ENCODE measurements around the gene UBTF. TPM values are rescaled to one million over a fixed set of nuclear protein-coding genes. Genes with fewer than 3 reads are reported as not detected.

Gene UBTF
- polyA plus RNA-seq, 3 donors = 6.0 to 13.1 (median 12.5) TPM

DNA sequence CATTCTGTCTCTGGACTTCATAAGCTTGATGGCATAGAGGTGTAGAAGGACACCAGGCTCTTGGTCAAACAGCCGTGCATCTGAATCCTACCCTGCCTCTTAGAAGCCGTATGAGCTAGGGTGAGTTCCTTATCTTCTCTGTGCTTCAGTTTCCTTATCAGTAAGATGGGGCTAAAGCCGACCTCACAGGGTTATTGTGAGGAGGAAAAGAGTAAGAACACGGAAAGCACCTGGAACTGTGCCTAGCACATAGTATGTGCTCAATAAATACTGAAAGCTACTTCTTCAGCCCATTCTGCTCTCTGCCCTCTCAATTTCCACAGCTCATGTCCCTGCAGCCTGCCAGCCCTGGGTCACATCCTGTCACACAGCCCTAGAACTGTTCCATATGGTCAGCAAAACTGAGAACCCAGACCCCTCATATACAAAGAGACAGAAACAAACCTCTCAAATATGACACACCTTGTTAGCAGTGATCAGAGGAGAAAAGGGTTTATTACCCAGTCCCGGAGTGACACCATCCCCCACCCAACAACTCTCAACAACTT lies 17.0 kb upstream of the UBTF start:
- H2AFZ ChIP-seq (ENCODE audit: insufficient read depth, low read depth, low read length, poor library complexity, severe bottlenecking) = no peak overlapping the region
- DNase-seq = no peak
- no peaks in the 10 kb centered on the region for H3K36me3 ChIP-seq (replicated peaks in 1 of 2; ENCODE audit: control insufficient read depth in 1 of 2, insufficient read depth in 2 of 2, low read length in 2 of 2)
- H3K9me3 ChIP-seq (replicated peaks in 1 of 2; ENCODE audit: control insufficient read depth in 1 of 2, insufficient read depth in 1 of 2, low read length in 2 of 2) = no peaks in the 10 kb centered on the region
- no peak overlapping the region for H3K4me3 ChIP-seq (replicated peaks in 1 of 3; ENCODE audit: low read depth in 2 of 3, low read length in 3 of 3)
- no peak overlapping the region for H3K4me3 Mint-ChIP-seq
- peaks cover 0 to 3% (median 0%) of the 10 kb centered on the region in 7 donors for H3K9me3 Mint-ChIP-seq
- H3K36me3 Mint-ChIP-seq = no peaks in the 10 kb centered on the region
- no peak overlapping the region for H3K4me2 ChIP-seq (replicated peaks; ENCODE audit: extremely low read depth, low read length, poor library complexity, severe bottlenecking)
- no peaks in the 10 kb centered on the region for H3K79me2 ChIP-seq (ENCODE audit: insufficient read depth, low read length)
- no peak overlapping the region for H3K27ac Mint-ChIP-seq
- H3K27me3 Mint-ChIP-seq (ENCODE audit: low read depth in 3 of 3) = peaks cover 3 to 7% (median 5%) of the 10 kb centered on the region in 3 donors
- peaks cover 0 to 3% of the 10 kb centered on the region in 2 donors for H3K4me1 ChIP-seq (ENCODE audit: control insufficient read depth in 1 of 2, insufficient read depth in 2 of 2, low read length in 2 of 2)
- H4K20me1 ChIP-seq (ENCODE audit: insufficient read depth, low read length) = no peaks in the 10 kb centered on the region
- H3K4me1 Mint-ChIP-seq = peaks cover 8% of the 10 kb centered on the region
- H3K9ac ChIP-seq (ENCODE audit: insufficient read depth, low read length, poor library complexity, severe bottlenecking) = no peak overlapping the region
- WGBS (ENCODE audit: insufficient coverage) = no CpG with 5 or more reads among the region's 5 CpGs
- TF ChIP-seq, protein P1, sequence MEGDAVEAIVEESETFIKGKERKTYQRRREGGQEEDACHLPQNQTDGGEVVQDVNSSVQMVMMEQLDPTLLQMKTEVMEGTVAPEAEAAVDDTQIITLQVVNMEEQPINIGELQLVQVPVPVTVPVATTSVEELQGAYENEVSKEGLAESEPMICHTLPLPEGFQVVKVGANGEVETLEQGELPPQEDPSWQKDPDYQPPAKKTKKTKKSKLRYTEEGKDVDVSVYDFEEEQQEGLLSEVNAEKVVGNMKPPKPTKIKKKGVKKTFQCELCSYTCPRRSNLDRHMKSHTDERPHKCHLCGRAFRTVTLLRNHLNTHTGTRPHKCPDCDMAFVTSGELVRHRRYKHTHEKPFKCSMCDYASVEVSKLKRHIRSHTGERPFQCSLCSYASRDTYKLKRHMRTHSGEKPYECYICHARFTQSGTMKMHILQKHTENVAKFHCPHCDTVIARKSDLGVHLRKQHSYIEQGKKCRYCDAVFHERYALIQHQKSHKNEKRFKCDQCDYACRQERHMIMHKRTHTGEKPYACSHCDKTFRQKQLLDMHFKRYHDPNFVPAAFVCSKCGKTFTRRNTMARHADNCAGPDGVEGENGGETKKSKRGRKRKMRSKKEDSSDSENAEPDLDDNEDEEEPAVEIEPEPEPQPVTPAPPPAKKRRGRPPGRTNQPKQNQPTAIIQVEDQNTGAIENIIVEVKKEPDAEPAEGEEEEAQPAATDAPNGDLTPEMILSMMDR (IDR thresholded peaks at IDR 0.05) = no peak
- intact Hi-C loops (cut with micrococcal nuclease) = no loop called here
- no peak overlapping the region for H3K27ac ChIP-seq (ENCODE audit: low read depth in 1 of 2, low read length in 2 of 2)
- H3K27me3 ChIP-seq (ENCODE audit: control insufficient read depth in 2 of 2, insufficient read depth in 2 of 2, low read length in 2 of 2) = no peaks in the 10 kb centered on the region

DNA sequence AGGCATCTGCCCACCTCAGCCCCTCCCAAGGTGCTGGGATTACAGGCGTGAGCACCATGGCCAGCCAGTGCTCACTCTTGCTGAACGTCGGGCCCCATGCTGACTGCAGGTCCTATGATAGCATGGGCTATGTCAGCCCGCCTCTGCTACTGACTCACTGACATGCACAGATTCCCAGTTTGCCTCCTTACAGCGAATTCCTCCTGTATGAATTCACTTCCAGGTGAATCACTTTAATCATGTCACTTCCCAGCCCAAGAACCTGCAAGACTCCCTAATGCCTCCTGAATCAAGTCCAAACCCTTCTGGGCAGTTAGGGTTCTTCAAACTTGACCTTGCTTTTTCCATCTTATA lies 16.1 kb upstream of the UBTF start:
- H3K27ac ChIP-seq (ENCODE audit: low read depth in 1 of 2, low read length in 2 of 2) = no peak overlapping the region
- no peak overlapping the region for H3K4me3 Mint-ChIP-seq
- no peak overlapping the region for H3K9ac ChIP-seq (ENCODE audit: insufficient read depth, low read length, poor library complexity, severe bottlenecking)
- TF ChIP-seq, protein P1 (IDR thresholded peaks at IDR 0.05) = no peak
- peaks cover 0 to 3% (median 0%) of the 10 kb centered on the region in 7 donors for H3K9me3 Mint-ChIP-seq
- no peaks in the 10 kb centered on the region for H3K27me3 ChIP-seq (ENCODE audit: control insufficient read depth in 2 of 2, insufficient read depth in 2 of 2, low read length in 2 of 2)
- no peaks in the 10 kb centered on the region for H3K9me3 ChIP-seq (replicated peaks in 1 of 2; ENCODE audit: control insufficient read depth in 1 of 2, insufficient read depth in 1 of 2, low read length in 2 of 2)
- no peak overlapping the region for H3K27ac Mint-ChIP-seq
- H3K4me1 ChIP-seq (ENCODE audit: control insufficient read depth in 1 of 2, insufficient read depth in 2 of 2, low read length in 2 of 2) = no peaks in the 10 kb centered on the region
- H3K4me1 Mint-ChIP-seq = peaks cover 4% of the 10 kb centered on the region
- H3K4me2 ChIP-seq (replicated peaks; ENCODE audit: extremely low read depth, low read length, poor library complexity, severe bottlenecking) = no peak overlapping the region
- WGBS (ENCODE audit: insufficient coverage) = 99% methylated on average over 5 of the region's 5 CpGs
- no peak for DNase-seq
- H3K4me3 ChIP-seq (replicated peaks in 1 of 3; ENCODE audit: low read depth in 2 of 3, low read length in 3 of 3) = no peak overlapping the region
- H3K36me3 Mint-ChIP-seq = no peaks in the 10 kb centered on the region
- intact Hi-C loops (cut with micrococcal nuclease) = no loop called here
- H3K79me2 ChIP-seq (ENCODE audit: insufficient read depth, low read length) = no peaks in the 10 kb centered on the region
- H3K27me3 Mint-ChIP-seq (ENCODE audit: low read depth in 3 of 3) = peaks cover 6 to 7% (median 6%) of the 10 kb centered on the region in 3 donors
- no peaks in the 10 kb centered on the region for H3K36me3 ChIP-seq (replicated peaks in 1 of 2; ENCODE audit: control insufficient read depth in 1 of 2, insufficient read depth in 2 of 2, low read length in 2 of 2)
- no peaks in the 10 kb centered on the region for H4K20me1 ChIP-seq (ENCODE audit: insufficient read depth, low read length)
- H2AFZ ChIP-seq (ENCODE audit: insufficient read depth, low read depth, low read length, poor library complexity, severe bottlenecking) = no peak overlapping the region
